HG03175 (cell line): Measurements from ENCODE around the gene BABAM1.

Source experiments
- ATAC-seq: cut with Tn5 transposase; IDR thresholded peaks from one replicate; pipeline ENCODE4 v1.9.1; 2021; ENCODE audit warnings: mild to moderate bottlenecking, moderate library complexity; ENCODE audit not compliant: unreplicated experiment

The BABAM1 gene

GRCh38 chr19:17321655-17322489 is 54.6 kb downstream of the BABAM1 start:
- ATAC-seq, result no peak

DNA sequence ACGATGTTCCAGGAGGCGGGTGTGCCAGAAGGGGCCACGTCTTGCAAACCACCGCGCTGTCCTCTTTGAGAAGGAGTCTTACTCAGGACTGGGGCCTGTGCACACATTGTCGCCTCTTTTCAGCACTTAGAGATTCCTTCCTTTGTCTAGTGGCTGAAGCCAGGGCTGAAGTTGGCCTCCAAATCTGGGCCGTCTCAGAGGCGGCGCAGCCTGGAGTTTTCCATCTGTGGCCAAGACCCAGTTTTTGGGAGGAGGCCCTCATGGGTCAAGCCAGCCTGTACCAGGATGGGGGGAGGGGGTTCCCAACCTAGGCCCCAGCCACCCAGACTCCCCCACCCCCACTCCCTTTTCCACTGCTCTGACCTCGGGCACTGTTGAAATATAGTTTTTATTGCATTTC is 55.6 kb downstream of the BABAM1 start:
- no peak for ATAC-seq

- ATAC-seq, result no peak
Observed at GRCh38 chr19:17323300-17323963, 56.2 kb downstream of the BABAM1 start.

GRCh38 chr19:17323964-17324332 is 56.7 kb downstream of the BABAM1 start:
- no peak for ATAC-seq

DNA sequence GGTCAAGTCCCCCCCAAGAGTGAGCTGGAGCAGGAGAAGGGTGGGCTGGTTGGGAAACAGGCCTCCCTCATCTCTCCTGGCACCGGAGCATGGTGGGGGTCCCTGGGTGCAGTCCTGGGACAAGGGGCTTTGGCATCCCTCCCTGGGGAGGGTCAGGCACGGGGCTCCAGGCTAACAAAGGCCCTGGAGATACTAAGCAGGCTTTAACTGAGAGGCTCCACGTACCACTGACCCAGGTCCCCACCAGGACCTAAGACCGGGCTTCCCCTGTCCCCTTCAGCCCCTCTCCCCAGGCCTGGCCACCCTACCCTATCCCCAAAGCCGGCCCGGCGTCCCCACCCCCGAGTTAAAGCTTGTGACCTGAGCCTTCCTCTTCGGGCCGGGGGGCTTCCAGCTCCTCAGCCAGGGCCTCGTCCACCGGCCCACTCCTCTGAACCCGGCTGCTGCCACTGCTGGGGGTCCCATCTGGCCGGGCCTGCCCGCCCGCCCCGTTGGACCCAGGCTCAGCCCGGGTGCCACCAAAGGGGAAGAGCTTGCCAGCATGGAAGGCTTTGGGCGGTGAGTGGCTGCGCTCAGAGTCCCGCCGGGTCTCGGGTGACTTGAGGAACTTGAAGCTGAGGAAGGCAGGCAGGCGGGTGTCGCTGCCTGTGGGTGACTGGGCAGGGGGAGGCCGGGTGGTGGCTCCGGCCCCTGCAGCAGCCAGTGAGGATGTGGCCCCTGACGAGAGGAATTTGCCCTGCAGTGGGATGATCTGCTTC is 57.3 kb downstream of the BABAM1 start:
- ATAC-seq, result no peak

DNA sequence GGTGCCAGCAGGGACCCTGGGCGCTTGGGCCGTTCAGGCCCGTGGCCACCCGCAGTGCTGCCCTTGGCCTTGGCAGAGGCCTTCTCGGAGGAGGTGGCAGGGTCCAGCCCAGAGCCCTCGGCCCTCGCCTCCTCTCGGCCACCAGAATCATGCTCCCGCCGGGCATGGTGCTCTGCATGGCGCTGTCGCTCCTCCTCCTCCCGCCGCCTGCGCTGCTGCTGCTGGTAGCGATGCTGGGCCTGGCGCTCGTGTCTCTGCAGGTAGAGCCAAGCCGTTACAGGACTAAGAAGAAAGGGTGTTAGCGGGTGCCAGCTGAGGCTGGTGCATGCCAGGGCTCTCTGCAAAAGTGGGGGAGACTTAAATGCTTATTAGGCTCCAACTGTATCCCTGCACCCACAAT is 57.9 kb downstream of the BABAM1 start:
- ATAC-seq, result no peak

DNA sequence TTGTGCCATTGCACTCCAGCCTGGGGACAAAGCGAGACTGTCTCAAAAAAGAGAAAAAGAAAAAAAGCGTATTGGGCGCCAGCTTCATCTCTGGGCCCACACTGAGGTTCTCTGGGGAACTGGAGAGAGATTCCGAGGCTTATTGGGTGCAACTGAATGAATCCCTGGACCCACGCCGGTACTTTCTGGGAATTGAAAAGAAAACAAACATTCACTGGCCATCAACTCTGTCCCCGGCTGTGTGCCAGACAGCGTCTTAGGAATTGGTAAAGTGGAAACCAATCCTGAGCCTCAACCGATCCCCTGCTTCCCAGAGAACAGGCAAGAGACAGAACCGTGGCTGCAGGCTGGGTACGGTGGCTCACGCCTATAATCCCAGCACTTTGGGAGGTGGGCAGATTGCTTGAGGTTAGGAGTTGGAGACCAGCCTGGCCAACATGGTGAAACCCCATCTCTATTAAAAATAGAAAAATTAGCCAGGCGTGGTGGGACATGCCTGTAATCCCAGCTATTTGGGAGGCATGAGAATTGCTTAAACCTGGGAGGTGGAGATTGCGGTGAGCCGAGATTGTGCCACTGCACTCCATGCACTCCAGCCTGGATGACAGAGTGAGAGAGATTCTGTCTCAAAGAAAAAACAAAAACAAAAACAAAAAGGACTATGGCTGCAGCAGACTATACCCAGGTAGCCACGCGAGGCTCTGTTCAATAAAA is 58.8 kb downstream of the BABAM1 start:
- ATAC-seq, result no peak

GRCh38 chr19:17326595-17326966 is 59.3 kb downstream of the BABAM1 start:
- no peak for ATAC-seq

DNA sequence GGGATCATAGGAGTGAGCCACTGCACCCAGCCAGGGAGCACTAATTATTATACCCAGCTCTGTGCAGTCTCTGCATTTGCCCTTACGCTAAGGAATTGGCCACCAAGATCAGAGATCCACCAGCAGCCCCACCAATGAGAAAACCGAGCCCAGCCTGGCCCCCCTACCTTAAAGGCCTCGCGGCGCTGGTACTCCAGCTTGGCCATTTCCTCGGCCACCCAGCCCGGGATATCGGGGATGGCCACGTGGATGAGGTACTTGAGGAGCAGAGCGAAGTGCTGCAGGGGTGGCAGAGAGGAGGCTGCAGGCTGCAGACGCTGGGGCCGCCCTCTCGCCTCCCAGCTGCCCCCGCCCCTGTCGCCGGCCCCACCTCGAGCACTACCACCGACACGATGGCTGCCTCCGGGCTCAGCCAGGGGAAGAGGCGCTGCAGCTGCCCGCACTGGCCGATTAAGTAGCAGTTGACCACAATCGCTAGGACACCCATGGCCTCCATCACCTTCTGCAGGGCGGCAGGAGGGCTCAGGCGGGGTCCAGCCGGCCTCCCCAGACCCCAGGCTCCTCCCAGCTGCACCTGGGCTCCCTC is 59.9 kb downstream of the BABAM1 start:
- ATAC-seq, result no peak

GRCh38 chr19:17327654-17328516 is 60.6 kb downstream of the BABAM1 start:
- no peak for ATAC-seq
